ENCODE results near the gene UQCR10. TPM values are rescaled to one million over a fixed set of nuclear protein-coding genes. Genes with fewer than 3 reads are reported as not detected.

UQCR10 gene
- total RNA-seq, result 100 to 1,000 TPM in 1 of 2 donors, 10 to 100 TPM in 1; 91.3 to 122 TPM
- 211 TPM for polyA plus RNA-seq (ENCODE audit: insufficient read depth, low read depth, low replicate concordance)
- long read RNA-seq, donor 1, transcript UQCR10-202 (2 exons, 584 nt), result minor isoform, 42 of 252 reads
- long read RNA-seq, donor 1, transcript UQCR10-201 (2 exons, 916 nt), result major isoform, 210 of 252 reads
- long read RNA-seq, donor 1, partial matches to known transcripts, result 0 of 252 reads
- long read RNA-seq, donor 1, other reads (novel, unspliced or antisense), result 0 of 252 reads
- long read RNA-seq, donor 2, transcript UQCR10-201 (2 exons, 916 nt), result major isoform, 164 of 185 reads
- long read RNA-seq, donor 2, transcript UQCR10-202 (2 exons, 584 nt), result minor isoform, 14 of 185 reads
- long read RNA-seq, donor 2, partial matches to known transcripts, result 7 of 185 reads
- long read RNA-seq, donor 2, other reads (novel, unspliced or antisense), result 0 of 185 reads

DNA sequence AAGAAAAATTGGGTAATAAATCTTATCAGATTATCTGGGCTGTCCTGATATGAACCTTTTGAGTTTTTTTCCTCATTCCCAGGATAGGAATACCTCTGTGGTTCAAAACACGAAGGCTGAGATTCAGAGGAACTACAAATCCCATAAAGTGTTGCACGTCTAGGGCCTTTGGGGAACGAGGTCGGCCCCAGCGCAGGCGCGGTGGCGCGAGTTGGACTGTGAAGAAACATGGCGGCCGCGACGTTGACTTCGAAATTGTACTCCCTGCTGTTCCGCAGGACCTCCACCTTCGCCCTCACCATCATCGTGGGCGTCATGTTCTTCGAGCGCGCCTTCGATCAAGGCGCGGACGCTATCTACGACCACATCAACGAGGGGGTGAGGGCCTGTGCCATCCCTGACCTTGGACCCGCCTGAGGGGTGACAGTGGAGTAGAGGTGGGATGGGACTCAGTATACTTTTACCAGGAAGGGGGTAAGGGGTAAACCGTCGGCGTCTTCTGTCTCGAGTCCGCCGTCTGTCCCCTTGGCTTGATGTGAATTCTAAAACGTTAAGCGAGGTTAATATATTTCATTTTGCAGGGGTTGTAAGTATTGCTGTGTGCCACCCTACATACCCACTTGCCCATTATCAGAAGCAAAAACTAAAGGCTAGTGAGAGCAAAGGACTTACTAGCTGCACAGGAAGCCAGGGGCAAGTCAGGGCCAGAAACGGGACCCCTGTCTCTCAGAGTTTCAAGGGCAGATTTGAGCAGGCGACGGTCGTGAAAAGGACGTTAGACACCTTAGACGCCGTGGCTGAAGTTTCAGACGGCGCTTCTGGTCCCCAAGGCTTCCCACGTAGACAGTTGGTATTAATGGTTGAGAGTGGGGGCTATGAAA, at the start of gene UQCR10:
Gene UQCR10, plus strand, starts transcription at position 199 of the 881 bp plus-strand sequence. Its CDS starts 30 bp downstream, at position 229.
- intact Hi-C loops (cut with DNase I; ENCODE audit: low total_unique reads), result no loop called here
- TF ChIP-seq, protein P1, sequence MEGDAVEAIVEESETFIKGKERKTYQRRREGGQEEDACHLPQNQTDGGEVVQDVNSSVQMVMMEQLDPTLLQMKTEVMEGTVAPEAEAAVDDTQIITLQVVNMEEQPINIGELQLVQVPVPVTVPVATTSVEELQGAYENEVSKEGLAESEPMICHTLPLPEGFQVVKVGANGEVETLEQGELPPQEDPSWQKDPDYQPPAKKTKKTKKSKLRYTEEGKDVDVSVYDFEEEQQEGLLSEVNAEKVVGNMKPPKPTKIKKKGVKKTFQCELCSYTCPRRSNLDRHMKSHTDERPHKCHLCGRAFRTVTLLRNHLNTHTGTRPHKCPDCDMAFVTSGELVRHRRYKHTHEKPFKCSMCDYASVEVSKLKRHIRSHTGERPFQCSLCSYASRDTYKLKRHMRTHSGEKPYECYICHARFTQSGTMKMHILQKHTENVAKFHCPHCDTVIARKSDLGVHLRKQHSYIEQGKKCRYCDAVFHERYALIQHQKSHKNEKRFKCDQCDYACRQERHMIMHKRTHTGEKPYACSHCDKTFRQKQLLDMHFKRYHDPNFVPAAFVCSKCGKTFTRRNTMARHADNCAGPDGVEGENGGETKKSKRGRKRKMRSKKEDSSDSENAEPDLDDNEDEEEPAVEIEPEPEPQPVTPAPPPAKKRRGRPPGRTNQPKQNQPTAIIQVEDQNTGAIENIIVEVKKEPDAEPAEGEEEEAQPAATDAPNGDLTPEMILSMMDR (IDR thresholded peaks at IDR 0.05), result no peak
- no peak for TF ChIP-seq POLR2A (IDR thresholded peaks at IDR 0.05)
- DNase-seq, result peak; percentile 96
- 1 to 3% methylated on average over 32 to 46 of the region's 46 CpGs for WGBS, 2 donors
- H3K27me3 ChIP-seq, result no peaks in the 10 kb centered on the region
- H3K4me1 ChIP-seq, result peaks cover 17% of the 10 kb centered on the region
- peak within 1 kb of the TSS; percentile 89 to 91 for H3K4me3 ChIP-seq
- H3K9me3 ChIP-seq, result no peaks in the 10 kb centered on the region
- H3K36me3 ChIP-seq (ENCODE audit: low read depth, missing control alignments), result no peaks in the 10 kb centered on the region
- H3K27ac ChIP-seq, result peak within 1 kb of the TSS; percentile 83 to 88

DNA sequence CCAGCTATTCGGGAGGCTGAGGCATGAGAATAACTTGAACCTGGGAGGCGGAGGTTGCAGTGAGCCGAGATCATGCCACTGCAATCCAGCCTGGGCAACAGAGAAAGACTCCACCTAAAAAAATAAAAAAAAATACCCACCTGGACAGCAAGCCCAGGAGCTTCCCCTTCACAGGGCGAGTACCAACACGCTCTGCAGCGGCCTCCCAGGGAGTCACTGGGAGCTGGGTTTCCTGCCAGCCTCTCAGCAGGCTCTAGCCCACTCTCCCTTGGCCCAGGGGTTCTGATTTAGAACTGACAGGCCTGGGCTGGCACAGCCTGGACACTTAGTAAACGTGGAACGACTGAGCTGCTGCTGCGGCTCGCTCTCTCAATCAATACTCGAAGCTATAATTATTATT, 49.4 kb upstream of the UQCR10 start:
- intact Hi-C loops (cut with DNase I; ENCODE audit: low total_unique reads), result no loop called here
- no peak overlapping the region for H3K27ac ChIP-seq
- 95% methylated on average over 11 of the region's 11 CpGs for WGBS, 2 donors
- TF ChIP-seq POLR2A (IDR thresholded peaks at IDR 0.05), result no peak
- TF ChIP-seq, protein P1 (IDR thresholded peaks at IDR 0.05), result no peak
- DNase-seq, result no peak
- no peaks in the 10 kb centered on the region for H3K36me3 ChIP-seq (ENCODE audit: low read depth, missing control alignments)
- H3K27me3 ChIP-seq, result peaks cover 4% of the 10 kb centered on the region
- no peak overlapping the region for H3K4me3 ChIP-seq
- no peaks in the 10 kb centered on the region for H3K9me3 ChIP-seq
- H3K4me1 ChIP-seq, result no peaks in the 10 kb centered on the region

DNA sequence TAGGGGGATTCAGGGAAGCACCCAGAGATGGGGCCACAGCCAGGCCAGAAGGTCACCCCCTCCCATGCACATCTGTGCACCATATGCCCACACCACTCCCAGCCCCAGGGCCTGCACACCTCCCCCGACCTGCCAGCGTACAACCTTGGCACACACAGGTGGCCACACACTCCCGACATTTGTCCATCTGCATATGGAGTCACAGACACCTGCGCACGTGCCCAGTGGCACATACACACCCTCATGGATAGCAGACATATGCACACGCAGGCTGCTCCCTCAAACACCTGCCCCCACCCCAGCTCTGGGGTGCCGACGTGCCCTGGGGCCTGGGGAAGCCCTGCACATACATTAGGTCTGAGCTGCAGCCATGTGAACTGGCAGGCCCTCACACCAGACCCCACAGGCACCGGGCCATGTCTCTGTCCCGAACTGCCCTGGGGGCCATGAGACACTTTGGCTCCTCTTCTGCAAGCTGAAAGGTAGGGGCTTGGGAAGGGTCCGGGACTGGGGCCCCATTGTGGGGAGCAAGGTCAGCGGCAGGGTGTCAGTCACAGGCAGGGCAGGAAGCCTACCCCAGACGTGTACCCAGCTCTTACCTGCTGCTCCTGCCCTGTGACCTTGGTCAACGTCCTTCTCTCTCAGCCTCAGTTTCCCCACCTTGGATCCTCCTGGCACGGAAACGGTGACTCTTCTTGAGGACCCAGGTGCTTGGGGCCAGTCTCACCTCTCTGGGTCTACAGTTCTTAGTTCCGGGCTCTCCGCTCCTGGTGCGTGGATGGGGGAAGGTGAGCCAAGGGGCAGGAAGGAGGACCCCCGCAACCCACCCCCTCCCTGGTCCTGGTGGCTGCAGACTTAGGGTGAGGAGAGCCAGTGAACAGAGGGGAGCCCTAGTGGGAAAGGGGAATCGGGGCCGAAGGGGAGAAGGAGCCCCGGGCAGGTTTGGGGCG, 47.9 kb upstream of the UQCR10 start:
- H3K4me3 ChIP-seq, result no peak overlapping the region
- peaks cover 4% of the 10 kb centered on the region for H3K27me3 ChIP-seq
- WGBS, 2 donors, result 32 to 43% methylated on average over 8 to 23 of the region's 24 CpGs
- no peak for DNase-seq
- intact Hi-C loops (cut with DNase I; ENCODE audit: low total_unique reads), result no loop called here
- TF ChIP-seq POLR2A (IDR thresholded peaks at IDR 0.05), result no peak
- TF ChIP-seq, protein P1 (IDR thresholded peaks at IDR 0.05), result no peak
- no peaks in the 10 kb centered on the region for H3K36me3 ChIP-seq (ENCODE audit: low read depth, missing control alignments)
- H3K9me3 ChIP-seq, result no peaks in the 10 kb centered on the region
- no peaks in the 10 kb centered on the region for H3K4me1 ChIP-seq
- no peak overlapping the region for H3K27ac ChIP-seq

DNA sequence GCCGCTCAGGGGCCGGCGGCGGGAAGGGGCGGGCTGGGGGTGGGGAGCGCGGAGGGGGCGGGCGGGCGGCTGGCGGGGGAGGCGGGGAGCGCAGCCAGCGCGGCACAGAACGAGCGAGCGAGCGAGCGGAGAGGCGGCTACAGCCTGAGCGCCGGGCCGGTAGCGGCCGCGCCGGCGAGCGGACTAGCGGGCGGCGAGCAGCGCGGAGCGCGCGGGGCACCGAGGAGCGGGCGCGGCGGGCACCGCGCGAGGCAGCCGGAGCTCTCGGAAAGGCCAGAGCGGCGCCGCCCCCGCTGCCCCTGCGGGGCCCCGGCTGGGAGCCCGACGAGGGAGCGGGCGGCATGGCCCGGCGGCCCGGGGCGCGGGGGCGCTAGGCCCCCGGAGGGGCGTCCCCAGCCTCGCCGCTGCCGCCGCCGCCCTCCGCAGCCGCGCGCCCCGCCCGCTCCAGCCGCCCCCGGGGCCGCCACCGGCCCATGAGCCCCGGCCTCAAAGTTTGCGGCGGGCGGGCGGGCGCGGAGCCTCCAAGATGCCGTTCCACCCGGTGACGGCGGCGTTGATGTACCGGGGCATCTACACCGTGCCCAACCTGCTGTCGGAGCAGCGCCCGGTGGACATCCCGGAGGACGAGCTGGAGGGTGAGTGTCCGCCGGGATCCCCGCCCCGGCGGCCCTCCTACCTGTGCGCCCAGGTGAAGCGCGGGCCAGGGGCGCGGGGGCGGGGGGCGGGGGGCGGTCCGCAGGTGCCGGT, 47.1 kb upstream of the UQCR10 start, which contains the start of gene CABP7:
Gene CABP7, plus strand, starts transcription at position 105 of the 747 bp plus-strand sequence. Its CDS starts 422 bp downstream, at position 527.
- H3K9me3 ChIP-seq, result no peaks in the 10 kb centered on the region
- H3K36me3 ChIP-seq (ENCODE audit: low read depth, missing control alignments), result no peaks in the 10 kb centered on the region
- no peak for DNase-seq
- no peaks in the 10 kb centered on the region for H3K4me1 ChIP-seq
- peaks cover 4% of the 10 kb centered on the region for H3K27me3 ChIP-seq
- H3K27ac ChIP-seq, result no peak within 1 kb of the TSS
- TF ChIP-seq, protein P1 (IDR thresholded peaks at IDR 0.05), result no peak
- TF ChIP-seq POLR2A (IDR thresholded peaks at IDR 0.05), result no peak
- intact Hi-C loops (cut with DNase I; ENCODE audit: low total_unique reads), result no loop called here
- H3K4me3 ChIP-seq, result peak within 1 kb of the TSS in 1 of 2 donors; percentile 12
- WGBS, 2 donors, result 0% methylated on average over 8 of the region's 115 CpGs; no CpG with 5 or more reads in 1 of the 2 donors

Data from testis (tissue), 5 donors.